ENCODE data around the gene CCDC192.
"Not testable (repeated sequence)": the region's sequence is repeated elsewhere in the genome, so short reads cannot be mapped to it uniquely, and the experiment has no call there.

CCDC192 gene

DNA sequence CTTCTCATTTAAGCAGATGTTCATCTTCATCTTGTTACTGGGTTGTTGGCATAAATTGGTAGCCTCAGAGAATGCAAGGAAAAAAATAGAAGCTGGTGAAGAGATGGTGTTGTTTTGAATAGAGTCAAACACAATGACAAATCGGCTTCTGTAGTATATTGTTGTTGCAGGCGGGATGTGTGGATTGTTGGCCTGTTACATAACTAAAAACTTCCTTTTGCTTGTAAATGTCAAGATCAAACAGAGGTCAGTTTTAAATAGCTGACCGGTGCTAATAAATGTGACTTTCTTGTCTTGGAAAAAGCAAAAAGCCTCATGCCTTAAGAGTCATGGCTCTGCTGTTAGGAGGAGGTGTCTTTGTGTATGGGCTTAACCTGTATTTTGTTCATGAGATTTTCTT lies 59.2 kb downstream of the CCDC192 start:
- no peak for DNase-seq (ENCODE audit: low read depth)

DNA sequence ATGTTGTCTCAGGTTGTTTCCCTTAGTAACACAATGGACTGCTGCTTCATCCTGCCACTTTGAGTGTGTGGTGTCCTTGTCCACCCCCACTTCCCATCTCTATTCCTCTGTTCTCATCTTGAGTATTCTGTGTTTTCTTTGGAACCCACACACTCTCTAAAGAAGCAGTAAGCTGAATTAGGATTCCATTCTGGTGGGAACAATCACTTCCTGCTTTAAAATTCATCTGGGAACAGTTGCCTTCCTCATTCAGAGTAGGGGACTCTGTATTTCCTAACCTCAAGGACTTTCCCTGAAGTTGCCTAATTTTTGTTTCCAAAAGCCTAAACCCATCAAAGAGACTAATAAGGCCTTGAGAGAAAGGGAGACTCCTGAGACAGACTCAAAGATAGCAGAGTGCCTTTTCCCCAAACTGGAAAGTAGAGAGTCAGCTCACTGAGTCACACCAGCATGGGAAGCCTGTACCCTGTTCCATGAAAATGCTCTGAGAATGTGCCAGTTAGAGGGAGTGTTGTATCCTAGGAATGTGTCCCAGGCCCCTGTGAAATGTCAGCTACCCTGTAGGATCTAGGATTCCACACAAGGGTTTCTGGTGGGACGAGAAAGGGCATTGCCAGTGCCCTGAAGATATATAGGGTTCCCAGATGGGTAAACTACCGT lies 63.6 kb downstream of the CCDC192 start:
- DNase-seq (ENCODE audit: low read depth), result no peak

DNA sequence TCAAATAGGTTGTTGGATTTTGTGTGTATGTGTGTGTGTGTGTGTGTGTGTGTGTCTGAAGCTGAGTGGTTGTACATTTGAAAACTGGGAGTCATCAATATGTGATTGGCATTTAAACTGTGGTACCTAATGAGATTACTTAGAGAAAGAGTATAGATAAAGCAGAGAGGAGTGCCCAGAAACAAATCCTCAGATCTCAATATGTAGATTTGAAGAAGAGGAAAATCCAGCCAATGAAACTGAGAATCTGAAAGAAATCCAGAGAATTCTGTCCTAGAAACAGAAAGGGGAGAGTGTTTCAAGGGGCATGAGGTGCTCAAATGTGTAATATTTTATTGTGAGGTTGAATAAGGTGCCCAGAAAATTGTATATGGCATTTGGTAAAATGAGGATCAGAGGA lies 66.2 kb downstream of the CCDC192 start:
- no peak for DNase-seq (ENCODE audit: low read depth)

DNA sequence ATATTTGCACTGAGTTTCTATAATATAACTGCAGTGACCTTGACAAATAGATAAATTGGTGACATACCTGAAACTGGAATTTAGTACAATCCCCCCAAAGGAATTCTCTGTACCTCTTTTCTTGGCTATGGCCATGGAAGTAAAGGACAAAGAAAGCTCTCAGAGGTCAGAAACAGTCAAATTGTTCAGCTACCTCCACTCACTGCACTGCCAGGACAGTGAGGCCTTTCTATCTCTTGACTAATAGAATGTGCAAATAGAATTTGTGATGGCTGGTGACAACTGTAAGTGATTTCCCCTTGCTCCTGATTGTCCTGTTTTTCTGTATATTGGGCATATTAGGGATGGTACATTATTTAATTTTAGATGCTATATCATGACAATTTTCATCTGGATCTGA lies 67.1 kb downstream of the CCDC192 start:
- DNase-seq (ENCODE audit: low read depth), result no peak

DNA sequence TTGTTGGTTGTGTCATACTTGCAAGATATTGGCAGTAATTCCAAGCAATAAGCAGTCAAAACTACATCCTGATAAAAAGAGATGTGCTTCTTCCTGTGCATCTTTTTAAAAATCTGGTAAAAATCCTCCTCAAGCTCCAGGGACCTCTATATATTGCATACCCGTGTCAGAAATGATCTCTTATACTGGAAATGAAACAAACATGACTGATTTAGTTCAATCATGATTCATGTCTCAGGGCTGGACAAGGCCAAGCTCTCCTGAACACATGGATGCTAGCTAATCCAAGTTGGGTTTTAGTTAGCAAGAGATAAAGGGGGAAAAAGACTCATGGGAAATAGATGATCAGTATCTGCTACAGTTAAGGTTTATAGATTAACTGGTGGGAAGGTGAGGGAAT lies 69.3 kb downstream of the CCDC192 start:
- no peak for DNase-seq (ENCODE audit: low read depth)

DNA sequence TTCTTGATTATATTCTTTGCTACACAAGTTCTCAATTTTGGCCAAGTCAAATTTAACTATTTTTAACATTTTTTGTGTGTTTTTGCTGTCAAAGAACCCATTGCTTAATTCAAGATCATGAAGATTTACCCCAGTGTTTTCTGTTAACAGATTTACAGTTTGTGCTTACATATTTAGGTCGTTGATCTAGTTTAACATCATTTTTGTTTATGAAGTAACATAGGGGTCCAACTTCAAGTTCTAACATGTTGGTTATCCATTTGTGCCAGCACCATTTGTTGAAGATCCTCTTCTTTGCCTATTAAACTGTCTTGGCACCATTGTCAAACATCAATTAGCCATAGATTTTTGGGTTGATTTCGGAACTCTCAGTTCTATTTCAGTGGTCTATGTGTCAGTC lies 71.0 kb downstream of the CCDC192 start:
- no peak for DNase-seq (ENCODE audit: low read depth)

DNA sequence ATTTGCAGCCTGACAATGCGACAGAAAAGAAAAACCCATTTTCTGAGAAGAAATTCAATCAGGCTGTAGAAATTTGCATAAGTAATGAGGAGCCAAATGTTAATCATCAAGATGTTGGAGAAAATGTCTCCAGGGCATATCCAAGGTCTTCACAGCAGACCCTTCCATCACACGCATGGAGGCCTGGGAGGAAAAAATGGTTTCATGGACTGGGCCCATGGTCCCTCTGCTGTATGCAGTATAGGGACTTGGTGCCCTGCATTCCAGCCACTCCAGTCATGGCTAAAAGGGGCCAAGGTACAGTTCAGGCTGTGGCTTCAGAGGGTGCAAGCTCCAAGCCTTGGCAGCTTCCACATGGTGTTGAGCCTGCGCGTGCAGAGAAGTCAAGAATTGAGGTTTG lies 73.3 kb downstream of the CCDC192 start:
- DNase-seq (ENCODE audit: low read depth), result no peak

DNA sequence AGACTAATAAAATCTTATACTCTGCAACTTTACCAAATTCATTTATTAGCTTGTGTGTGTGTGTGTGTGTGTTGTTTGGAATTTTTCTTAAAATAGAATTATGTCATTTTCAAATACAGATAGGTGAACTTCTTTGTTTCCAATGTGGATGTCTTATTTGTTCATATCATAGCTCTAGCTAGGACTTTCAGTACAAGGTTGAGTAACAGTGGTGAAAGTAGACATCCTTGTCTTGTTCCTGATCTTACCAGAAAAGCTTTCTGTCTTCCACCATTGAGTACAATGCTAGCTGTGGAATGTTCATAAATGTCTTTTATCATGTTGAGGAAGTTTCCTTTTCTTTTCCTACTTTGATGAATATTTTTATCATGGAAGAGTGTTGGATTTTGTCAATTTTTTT lies 74.8 kb downstream of the CCDC192 start:
- DNase-seq (ENCODE audit: low read depth), result no peak

DNA sequence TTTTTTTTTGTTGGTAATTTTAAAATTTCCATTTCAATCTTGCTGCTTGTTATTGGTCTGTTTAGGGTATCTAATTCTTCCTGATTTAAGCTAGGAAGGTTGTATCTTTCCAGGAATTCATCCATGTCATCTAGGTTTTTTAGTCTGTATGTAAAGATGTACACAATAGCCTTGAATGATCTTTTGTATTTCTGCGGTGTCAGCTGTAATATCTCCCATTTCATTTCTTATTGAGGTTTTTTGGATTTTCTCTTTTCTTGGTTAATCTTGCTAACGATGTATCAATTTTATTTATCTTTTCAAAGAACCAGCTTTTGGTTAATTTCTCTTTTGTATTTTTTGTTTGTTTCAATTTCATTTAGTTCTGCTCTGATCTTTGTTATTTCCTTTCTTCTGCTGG lies 79.3 kb downstream of the CCDC192 start:
- not testable (repeated sequence) for DNase-seq (ENCODE audit: low read depth)

DNA sequence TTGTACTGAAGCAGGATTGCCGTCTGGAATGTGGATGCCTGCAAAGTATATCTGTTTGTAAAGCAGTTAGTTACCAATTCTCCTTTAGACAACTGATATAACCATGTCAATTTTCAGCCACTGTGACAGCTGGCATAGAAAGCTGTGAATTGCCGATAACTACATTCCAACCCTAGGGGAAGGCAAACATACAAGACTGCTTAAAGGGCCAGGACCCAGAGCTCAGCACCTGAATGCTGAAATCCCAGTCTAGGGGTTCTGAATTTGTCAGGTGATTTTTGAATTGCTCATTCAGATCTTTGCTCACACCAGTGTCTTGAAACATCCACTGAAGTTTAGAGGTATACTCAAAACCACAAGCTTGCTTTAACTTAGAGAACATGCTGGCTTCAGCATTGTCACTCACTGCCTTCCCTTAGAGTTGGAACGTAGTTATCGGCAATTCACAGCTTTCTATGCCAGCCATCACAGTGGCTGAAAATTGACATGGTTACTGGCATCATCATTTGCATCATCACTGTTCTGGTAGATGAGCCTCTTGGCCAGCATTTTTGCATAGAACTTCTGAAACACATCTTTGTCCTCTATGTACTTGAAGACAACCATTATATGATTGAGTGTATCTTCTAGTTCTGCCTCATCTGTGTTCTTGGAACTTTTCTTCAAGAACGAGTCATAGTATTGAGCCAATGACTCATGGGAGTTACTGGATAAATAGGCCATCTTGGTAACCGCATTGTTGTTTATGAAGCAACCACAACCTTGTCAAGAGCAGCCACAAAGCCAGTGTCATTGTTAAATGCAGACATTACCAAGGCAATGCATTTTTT lies 82.1 kb downstream of the CCDC192 start:
- no peak for DNase-seq (ENCODE audit: low read depth)

DNA sequence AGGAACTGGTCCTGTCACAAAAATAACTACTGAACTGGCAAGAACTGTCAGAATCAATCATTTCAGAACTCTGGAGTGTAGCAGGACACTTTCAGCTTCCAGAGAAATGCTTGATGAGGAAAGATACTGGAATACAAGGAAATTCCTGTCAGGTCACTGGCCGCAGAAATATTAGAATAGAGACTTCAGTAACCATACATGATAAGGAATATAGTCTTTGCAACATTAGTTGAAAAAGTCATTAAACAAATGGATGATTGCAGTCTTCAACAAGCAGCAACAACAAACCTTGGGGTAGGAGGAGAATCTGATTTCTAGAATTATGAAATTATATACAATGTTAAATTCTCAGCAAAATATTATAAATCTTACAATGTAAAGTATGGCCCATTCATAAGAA lies 88.2 kb downstream of the CCDC192 start:
- no peak for DNase-seq (ENCODE audit: low read depth)

DNA sequence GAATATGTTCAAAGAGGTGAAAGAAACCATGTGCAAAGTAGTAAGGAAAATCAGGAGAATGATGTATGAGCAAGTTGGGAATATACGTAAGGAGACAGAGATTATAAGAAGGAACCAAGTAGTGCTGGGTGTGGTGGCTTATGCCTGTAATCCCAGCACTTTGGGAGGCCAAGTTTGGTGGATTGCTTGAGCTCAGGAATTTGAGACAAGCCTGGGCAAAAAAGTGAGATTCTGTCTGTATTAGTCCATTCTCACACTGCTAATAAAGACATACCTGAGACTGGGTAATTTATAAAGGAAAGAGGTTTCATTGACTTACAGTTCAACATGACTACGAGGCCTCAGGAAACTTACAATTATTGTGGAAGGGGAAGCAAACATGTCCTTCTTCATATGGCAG lies 88.7 kb downstream of the CCDC192 start:
- DNase-seq (ENCODE audit: low read depth), result not testable (repeated sequence)

DNA sequence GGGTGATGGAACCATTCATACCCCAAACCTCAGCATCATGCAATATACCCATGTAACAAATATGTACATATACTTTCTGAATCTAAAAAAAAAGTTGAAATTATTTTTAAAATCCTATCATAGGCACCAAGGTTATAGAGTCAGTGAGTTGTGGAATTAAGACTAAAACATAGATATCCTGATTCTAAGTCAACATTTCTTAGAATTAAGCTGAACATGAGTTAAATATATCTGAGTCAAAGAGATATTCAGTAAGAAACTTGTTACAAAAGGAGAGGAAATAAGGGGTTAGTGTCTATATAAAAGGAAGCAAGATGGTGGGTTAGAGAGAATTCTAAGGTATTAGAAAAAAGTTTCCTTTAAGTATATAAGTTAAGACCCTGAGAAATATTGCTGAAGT lies 89.9 kb downstream of the CCDC192 start:
- DNase-seq (ENCODE audit: low read depth), result no peak

DNA sequence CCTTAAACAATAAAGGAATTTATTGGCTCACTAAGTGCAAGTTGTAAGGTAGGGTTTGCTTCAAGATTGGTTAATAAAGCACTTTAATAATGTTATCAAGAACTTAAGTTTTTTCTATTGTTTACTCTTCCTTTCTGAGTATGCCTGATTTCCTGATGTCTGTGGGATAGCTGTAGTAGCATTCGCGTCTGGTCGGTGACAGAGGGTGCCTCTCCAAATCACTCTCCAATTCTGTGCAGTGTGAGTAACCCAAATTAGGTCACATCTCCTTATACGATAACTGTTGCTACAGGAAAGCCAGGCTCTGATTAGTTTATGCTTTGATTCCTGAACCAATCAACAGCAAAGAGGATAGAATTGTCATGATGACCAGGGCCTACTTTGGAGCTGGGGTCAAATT lies 90.7 kb downstream of the CCDC192 start:
- no peak for DNase-seq (ENCODE audit: low read depth)

DNA sequence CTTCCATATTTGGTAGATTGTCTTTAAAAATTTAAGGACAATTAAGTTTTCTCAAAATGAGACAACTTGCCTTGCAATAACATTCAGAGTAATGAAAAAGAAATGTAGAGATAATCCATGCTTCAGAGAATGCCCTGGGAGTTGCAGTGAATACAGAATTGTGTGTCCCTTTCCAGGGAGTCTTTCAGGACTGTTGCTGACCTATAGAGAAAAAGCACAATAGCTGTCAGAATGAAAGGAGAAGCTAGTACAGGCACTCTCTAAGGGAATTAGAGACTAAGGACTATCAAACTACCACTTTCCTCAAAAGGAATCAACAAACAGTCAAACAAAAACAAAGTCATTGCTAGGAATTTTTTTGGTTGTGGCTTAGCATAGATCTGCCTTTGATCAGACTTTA lies 93.0 kb downstream of the CCDC192 start:
- no peak for DNase-seq (ENCODE audit: low read depth)

DNA sequence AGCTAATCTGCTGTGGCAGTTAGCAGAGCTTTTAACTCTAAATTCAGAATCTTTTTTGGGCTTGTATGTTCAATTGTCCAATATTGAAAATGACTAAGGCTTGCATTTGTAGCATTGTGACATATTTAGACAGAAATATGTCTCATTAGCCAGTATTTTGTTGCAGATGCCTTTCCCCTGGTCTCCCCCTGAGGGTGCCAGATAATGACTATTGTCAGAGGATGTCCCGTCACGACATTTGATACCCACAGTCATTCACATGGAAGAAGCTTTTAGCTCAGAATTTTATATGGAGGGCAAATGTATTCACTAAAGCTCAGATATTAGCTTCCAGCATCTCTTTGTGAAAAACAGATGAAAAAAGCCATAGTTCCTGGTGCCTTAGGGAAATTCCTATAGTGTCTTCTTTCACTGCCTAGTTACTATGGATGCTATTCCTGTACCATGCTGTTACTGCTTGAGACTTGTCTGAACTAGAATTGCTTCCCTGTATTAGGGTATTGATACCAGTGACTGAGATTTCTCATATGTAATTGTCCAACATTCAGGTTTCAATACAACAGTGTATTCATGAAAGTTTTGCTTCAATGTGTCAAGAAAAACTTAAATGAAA lies 96.2 kb downstream of the CCDC192 start:
- DNase-seq (ENCODE audit: low read depth), result no peak

DNA sequence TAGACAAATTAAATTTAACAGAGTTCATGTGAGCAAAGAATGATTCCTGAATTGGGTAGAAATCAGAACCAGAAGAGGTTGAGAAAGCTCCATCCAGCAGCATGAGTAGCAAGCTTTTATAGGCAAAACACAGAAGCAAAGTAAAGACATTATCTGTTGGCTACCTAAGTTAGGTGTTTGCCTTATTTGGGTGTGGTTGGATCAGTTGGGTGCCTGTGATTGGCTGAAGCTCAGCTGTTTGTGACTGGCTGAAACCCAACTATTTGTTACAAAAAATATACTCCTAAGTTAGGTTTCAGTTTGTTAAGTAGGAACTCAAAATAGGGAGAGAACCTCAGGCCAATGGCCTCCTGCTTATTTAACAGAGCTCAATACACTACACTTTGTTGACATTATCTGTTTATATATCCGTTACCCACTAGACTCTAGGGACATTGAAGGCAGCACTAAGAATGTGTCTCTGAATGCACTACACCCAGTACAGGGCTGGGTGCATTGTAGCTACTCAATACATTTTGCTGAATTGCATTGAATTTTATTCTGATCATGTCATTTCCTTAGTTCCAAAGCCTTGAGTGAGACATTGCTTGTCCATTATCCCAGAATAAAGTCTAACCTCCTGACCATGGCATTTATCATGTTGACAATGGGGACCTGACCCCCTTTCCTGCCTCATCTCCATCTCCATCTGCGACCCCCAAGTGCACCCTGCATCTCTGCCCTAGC lies 98.7 kb downstream of the CCDC192 start:
- no peak for DNase-seq (ENCODE audit: low read depth)

DNA sequence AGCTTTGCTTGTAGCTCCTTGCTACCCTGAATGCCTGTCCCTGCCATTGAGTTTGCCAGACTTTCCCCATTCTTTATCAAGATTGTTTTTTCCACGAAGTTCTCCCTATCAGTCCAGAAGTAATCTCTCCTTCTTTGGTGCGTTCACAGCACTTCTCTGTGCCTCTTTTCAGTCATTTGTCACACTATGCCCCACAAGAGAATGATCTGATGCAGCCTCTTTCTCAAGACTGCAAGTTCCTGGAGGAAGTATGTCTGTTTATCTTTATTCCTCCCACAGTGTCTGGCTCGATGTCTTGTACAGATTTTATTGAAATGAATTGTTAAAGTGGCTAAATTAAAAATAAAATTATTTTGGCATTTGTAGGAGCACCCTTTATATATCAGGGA lies 99.3 kb downstream of the CCDC192 start:
- DNase-seq (ENCODE audit: low read depth), result no peak

DNA sequence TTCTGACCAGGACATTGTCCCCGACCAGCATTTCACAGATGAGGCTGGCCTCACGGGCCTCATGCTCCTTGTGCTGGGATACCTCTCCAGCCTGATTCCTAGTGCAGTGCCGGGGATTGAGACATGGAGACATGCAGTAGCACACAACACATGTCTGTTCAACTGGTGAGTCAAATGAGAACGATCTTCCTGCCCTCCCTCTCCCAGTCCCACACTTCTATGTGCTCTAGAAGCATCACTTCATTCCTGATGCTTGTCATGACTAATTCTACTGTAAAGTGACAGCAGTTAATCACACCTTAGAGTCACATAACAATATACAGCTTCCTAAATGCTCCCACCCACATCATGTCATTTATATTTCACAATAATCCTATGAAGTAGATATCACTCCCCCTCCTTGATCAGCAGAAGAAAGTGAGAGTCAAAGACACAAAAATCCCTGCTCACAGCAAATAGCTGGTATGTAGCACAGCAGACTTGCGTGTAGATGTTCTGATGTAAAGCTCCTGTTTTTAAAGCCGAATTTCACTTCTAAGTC lies 101.8 kb downstream of the CCDC192 start:
- no peak for DNase-seq (ENCODE audit: low read depth)

DNA sequence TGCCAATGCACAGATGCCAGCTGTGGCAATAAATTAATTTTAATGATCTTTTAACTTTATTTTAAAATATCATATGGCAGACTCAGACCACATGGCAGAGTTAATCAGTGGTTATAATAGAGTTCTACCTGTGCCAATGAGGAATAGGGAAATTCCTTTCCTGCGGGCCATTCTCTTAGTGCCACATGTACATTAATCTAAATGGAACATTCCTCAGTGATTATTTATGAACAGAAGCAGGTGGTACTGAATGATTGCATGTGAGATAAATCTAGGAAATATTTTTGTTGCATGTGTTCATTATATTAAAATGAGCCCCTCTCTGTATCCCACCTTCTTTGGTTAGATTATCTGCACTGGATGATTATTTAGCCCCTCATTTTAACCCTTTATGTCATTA lies 102.3 kb downstream of the CCDC192 start:
- no peak for DNase-seq (ENCODE audit: low read depth)

DNA sequence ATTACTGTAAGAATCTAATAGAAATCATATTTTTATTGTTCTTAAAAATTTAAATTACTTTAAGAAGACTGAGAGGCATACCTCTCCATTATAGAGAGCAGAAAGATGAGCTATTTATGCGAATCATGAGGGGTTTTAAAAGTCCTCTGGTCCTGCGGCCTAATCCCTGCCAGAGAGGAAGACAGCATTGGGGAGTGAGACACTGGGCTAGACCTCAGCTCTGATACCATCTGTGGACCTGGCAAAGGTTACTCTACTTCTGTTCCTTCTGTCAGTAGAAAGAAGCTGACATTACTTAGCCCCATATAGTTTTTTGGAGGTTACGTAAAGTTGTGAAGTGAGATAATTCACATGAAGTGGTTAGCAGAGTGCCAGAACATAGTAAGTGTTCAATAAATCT lies 103.6 kb downstream of the CCDC192 start:
- DNase-seq (ENCODE audit: low read depth), result no peak

DNA sequence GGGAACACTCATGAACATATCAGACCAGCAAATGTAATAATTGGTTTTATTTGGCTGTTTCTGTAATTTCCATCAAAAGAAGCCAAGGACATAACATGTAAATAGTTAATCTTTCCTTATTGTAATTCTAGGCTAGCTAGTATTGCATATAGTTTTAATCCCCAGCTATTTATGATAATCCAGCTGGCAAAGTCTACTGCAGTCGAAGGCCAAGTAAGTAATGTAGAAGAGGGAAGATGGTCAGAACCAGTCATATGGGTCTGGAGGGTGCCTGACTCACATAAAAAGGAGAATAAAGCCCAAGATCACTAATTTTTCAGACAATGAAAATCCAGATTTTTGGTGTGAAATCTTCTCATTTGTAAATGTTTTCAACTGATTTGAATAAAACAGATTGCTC lies 106.3 kb downstream of the CCDC192 start:
- no peak for DNase-seq (ENCODE audit: low read depth)

DNA sequence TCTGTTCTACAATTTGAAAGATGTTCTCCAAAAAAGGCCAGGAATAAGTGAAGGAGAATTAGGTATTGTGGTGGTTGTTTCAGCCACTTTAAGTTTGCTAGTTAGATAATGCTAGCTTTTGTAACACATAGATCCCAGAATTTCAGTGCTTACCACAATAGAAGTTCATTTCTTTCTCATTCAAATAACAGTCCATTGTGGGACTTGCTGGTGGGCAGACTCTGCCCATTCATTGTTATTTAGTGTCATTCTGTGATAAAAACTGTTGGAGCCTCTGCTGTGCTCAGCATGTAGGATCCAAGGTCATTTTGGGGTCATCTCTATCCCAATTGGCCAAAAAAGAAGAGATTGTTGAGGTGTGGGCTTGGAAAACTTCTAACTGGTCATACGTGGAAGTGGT lies 106.8 kb downstream of the CCDC192 start:
- DNase-seq (ENCODE audit: low read depth), result no peak
